ENCODE results near the gene CD180. TPM values are rescaled to one million over a fixed set of nuclear protein-coding genes. Genes with fewer than 3 reads are reported as not detected.

The CD180 gene
- total and polyA plus RNA-seq, 9 of the 15 experiments (the other 6 are each of a cell fraction or from before 2014, with no cell fraction given): 0.01 to 0.07 TPM; not detected in 7

DNA sequence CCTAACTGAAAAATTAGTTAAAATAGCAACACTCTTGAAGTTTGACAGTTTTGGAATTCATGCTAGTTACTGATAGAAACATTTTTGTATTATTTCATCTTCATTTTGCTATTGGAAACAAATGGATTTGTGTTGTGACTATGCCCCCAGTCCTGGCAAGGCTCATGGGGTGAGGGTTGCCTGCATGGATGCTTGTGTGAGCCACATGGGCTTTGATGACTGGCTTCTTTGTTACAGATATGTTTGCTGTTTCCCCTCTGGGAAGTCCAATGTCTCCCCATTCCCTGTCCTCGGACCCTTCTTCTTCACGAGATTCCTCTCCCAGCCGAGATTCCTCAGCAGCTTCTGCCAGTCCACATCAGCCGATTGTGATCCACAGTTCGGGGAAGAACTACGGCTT is 44.2 kb downstream of the CD180 start:
- TF ChIP-seq ZNF76 (CRISPR knock-in tag; IDR thresholded peaks at IDR 0.05; ENCODE audit: borderline replicate concordance) (no peak), CHD2 (IDR thresholded peaks at IDR 0.05; ENCODE audit: low read depth, low read length) (no peak), NFXL1 (CRISPR knock-in tag; IDR thresholded peaks at IDR 0.05) (no peak), L3MBTL2 (IDR thresholded peaks at IDR 0.05) (no peak), ETV1 (tag; conservative IDR thresholded peaks at IDR 0.05; ENCODE audit: low read depth) (no peak), EP300 (IDR thresholded peaks at IDR 0.05; ENCODE audit: low read length) (no peak)
- H3K4me2 ChIP-seq (ENCODE audit: insufficient read depth, low read length): no peak overlapping the region
- H3K27ac ChIP-seq (ENCODE audit: extremely low read depth, low read depth, low read length): no peak overlapping the region
- WGBS (ENCODE audit: insufficient coverage, low coverage, missing lambda C conversion rate): 76% methylated on average over 6 of the region's 6 CpGs
- H2AFZ ChIP-seq (ENCODE audit: low read depth, low read length): no peak overlapping the region
- BruUV-seq (replicated peaks): no TSS peak
- peaks cover 11% of the 10 kb centered on the region for H3K36me3 ChIP-seq (ENCODE audit: control insufficient read depth, insufficient read depth, low read length)
- no peaks in the 10 kb centered on the region for H3K9me1 ChIP-seq (ENCODE audit: control insufficient read depth, insufficient read depth, low read length)
- DNase-seq (ENCODE audit: extremely low read depth in 1 of 4, low spot score in 3 of 4) (no peak), FAIRE-seq (no peak), ATAC-seq (no peak)
- in situ Hi-C loops (cut with MboI): no loop called here
- POLR2A ChIA-PET: no interaction called here
- H3K9me3 ChIP-seq (replicated peaks; ENCODE audit: control insufficient read depth, insufficient read depth, low read depth, low read length): no peaks in the 10 kb centered on the region
- H3K27me3 ChIP-seq (ENCODE audit: control insufficient read depth in 2 of 2, insufficient read depth in 2 of 2, low read length in 2 of 2): no peaks in the 10 kb centered on the region
- intact Hi-C loops (cut with micrococcal nuclease): loop anchor here (5.0 kb wide), 1 partner anchor 340 kb away; no protein-coding TSS in a partner anchor
- no peak overlapping the region for H3K9ac ChIP-seq (ENCODE audit: insufficient read depth in 1 of 2, low read depth in 2 of 2, low read length in 2 of 2)
- no peaks in the 10 kb centered on the region for H3K79me2 ChIP-seq (ENCODE audit: control insufficient read depth, insufficient read depth, low read length)
- CTCF ChIA-PET (ENCODE audit: low intra/inter-chr PET ratio): no interaction called here
- peaks cover 0 to 6% of the 10 kb centered on the region in 2 experiments; a peak in 2 of 5 replicates for H3K4me1 ChIP-seq (replicated peaks in 1 of 2; ENCODE audit: control insufficient read depth in 2 of 2, insufficient read depth in 2 of 2, low read length in 2 of 2)
- no peak overlapping the region for H3K4me3 ChIP-seq
- H4K20me1 ChIP-seq (replicated peaks; ENCODE audit: control insufficient read depth, insufficient read depth, low read length): no peaks in the 10 kb centered on the region

Data from K562 (cell line).